Skeletal muscle satellite cell (primary cell): Measurements from ENCODE around the gene ITGA11.

Experiments
- H3K27me3 ChIP-seq: 2 replicates; pipeline ENCODE4 v1.7.0; 2013; ENCODE audit warnings: low read length; ENCODE audit not compliant: control insufficient read depth, insufficient read depth
- H3K36me3 ChIP-seq: 2 replicates; pipeline ENCODE4 v1.7.0; 2013; ENCODE audit warnings: mild to moderate bottlenecking, control low read depth, low read length; ENCODE audit not compliant: insufficient read depth
- H3K4me1 ChIP-seq: 2 replicates; pipeline ENCODE4 v1.7.0; 2013; ENCODE audit warnings: low read length; ENCODE audit not compliant: control insufficient read depth, insufficient read depth
- H3K4me2 ChIP-seq: 2 replicates; pipeline ENCODE4 v1.7.0; 2013; ENCODE audit warnings: mild to moderate bottlenecking, low read length
- H3K4me3 ChIP-seq: 2 replicates; pipeline ENCODE4 v1.7.0; 2013; ENCODE audit warnings: low read length
- H3K9ac ChIP-seq: 2 replicates; pipeline ENCODE4 v1.7.0; 2013; ENCODE audit warnings: mild to moderate bottlenecking, low read depth, low read length, moderate library complexity
- H3K9me3 ChIP-seq: replicated peaks from 2 replicates; pipeline ENCODE4 v1.7.0; 2013; ENCODE audit warnings: mild to moderate bottlenecking, control low read depth, low read length

ITGA11 gene

DNA sequence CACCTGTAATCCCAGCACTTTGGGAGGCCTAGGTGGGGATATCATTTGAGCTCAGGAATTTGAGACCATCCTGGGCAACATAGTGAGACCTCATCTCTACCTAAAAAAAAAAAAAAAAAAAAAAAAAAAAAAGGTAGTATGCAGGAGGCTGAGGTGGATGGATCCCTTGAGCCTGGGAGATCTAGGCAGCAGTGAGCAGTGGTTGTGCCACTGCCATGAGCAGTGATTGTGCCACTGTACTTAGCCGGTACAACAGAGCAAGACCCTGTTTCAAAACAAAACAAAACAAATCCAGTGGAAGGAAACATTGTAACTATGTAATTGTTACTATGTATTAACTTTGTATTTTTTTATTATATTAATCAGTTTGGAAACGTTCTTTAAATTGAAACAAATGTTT, 148.6 kb downstream of the ITGA11 start:
- peaks cover 28% of the 10 kb centered on the region for H3K4me1 ChIP-seq
- H3K27me3 ChIP-seq: no peaks in the 10 kb centered on the region
- H3K4me2 ChIP-seq: no peak overlapping the region
- H3K4me3 ChIP-seq: no peak overlapping the region
- H3K9ac ChIP-seq: no peak overlapping the region
- H3K36me3 ChIP-seq: peaks cover 19% of the 10 kb centered on the region
- H3K9me3 ChIP-seq: no peaks in the 10 kb centered on the region

DNA sequence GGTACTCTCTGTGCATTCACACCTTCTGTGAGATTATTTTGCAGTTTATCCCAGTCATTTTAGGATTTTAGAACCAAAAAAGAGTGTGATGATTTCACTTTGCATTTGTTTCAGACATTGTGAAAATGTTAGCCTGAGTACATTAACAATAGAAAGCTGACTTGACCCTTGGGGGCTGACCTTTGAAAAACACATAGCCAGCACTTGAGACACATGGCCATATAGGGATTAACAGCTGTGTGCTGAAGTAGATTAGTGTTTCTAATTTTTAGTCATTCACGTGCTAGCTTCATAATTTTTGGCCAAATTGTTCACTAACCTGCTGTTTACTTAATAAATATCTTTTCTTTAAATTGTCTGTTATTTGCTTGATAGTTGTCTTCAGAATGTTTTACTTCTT, 151.0 kb downstream of the ITGA11 start:
- Histone ChIP-seq H3K4me3 (peak overlapping the region; percentile 88), H3K4me1 (peaks cover 38% of the 10 kb centered on the region), H3K9ac (peak overlapping the region; percentile 93)

DNA sequence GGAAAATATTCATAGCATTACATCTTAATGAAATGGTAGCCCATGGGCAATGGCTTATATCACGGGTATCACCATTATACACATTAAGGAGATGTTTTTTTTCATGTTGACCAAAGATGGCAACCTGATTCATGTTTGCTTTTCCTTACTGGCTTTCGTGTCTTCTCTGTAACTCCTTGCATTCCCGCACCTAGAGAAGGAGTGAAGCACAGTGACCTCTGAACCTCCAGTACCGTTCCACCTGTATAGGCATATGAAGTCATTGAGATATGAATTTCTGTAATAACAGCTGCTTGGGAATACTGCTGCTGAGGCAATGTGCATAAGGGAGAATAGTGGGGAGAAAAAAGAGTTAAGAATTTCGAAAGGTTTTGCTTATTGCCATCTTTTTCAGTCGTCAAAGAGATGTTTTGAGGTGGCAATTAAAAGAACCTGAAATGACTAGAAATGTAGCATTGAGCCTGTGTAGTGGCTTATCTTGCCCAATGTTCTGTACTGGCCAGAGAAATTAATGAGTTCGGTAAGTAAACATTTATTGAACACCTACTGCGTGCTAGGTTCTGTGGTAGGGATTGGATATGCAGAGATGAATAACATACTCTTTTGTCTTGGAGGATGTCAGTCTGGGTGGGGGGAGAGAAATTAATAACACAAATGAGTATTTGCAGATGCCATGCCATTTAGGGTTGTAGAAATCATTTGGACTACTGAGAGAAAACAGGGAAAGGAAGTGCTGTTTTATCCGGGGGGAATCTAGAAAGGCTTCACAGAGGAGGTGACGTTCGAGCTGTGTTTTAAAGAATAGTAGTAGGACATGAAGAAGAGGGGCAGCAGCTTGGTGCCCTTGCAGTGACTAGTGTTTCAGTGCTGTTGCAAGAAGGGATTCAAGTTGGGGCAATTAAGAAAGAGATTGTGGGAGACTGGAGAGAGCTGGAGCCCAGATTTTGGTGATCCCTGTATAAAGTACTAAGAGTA, 151.9 kb downstream of the ITGA11 start:
- Histone ChIP-seq H3K4me1 (peaks cover 38% of the 10 kb centered on the region), H3K27me3 (no peaks in the 10 kb centered on the region), H3K4me3 (peak overlapping the region; percentile 88), H3K36me3 (peaks cover 14% of the 10 kb centered on the region), H3K4me2 (peak overlapping the region; percentile 89), H3K9me3 (no peaks in the 10 kb centered on the region), H3K9ac (peak overlapping the region; percentile 93)

More for the DNA sequence above, 151.0 kb downstream of the ITGA11 start:
- Histone ChIP-seq H3K27me3 (no peaks in the 10 kb centered on the region), H3K4me2 (peak overlapping the region; percentile 89), H3K9me3 (no peaks in the 10 kb centered on the region), H3K36me3 (peaks cover 14% of the 10 kb centered on the region)

DNA sequence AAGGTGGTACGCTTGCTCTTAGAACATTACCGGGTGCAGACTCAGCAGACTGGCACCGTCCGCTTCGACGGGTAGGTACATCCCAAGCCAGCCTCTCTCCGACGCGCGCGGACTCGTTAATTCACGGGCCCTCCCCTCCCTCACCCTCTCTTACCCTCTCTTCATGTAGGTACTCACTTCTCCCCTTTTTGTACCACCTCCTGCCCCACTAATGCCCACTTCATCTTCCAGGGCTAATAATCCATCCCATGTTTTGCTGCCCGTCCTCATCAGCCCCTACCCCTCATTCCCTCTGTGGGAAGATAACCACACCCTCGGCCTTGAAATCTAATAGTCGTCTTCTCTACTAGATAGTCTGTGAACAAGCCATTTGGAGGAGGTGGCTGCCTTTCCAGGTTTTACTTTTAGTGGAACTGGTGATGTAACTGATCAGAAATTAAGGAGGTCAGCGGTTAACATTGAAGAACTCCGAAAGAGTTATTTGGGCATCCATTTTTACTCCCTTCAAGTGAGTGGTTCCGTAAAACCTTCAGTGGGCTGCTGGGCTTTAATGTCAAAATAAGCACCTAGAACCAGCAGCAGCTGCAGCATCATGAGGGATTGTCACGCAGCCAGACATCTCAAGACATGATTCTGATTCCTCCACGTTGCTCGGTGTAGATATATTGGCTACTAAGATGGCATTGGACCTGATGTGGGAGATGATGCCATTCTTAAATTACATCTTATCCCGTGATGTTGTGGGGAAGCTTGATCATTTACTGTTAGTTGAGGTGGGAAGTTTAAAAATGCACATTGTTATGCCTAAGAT, 153.2 kb downstream of the ITGA11 start:
- peaks cover 38% of the 10 kb centered on the region for H3K4me1 ChIP-seq

DNA sequence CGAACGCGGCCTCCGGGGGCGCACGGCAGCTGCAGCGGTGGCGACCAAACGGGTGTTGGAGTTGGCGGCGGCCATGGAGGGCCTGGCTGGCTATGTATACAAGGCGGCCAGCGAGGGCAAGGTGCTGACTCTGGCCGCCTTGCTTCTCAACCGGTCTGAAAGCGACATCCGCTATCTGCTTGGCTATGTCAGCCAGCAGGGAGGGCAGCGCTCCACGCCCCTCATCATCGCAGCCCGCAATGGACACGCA, 153.7 kb downstream of the ITGA11 start:
- Histone ChIP-seq H3K27me3 (no peaks in the 10 kb centered on the region), H3K4me1 (peaks cover 43% of the 10 kb centered on the region), H3K36me3 (peaks cover 5% of the 10 kb centered on the region), H3K4me2 (peak overlapping the region; percentile 89), H3K4me3 (peak overlapping the region; percentile 88), H3K9ac (peak overlapping the region; percentile 93), H3K9me3 (no peaks in the 10 kb centered on the region)

More for the DNA sequence above, 153.2 kb downstream of the ITGA11 start:
- H3K4me2 ChIP-seq: peak overlapping the region; percentile 89
- H3K36me3 ChIP-seq: peaks cover 5% of the 10 kb centered on the region
- H3K27me3 ChIP-seq: no peaks in the 10 kb centered on the region
- peak overlapping the region; percentile 88 for H3K4me3 ChIP-seq
- H3K9me3 ChIP-seq: no peaks in the 10 kb centered on the region
- H3K9ac ChIP-seq: peak overlapping the region; percentile 93

DNA sequence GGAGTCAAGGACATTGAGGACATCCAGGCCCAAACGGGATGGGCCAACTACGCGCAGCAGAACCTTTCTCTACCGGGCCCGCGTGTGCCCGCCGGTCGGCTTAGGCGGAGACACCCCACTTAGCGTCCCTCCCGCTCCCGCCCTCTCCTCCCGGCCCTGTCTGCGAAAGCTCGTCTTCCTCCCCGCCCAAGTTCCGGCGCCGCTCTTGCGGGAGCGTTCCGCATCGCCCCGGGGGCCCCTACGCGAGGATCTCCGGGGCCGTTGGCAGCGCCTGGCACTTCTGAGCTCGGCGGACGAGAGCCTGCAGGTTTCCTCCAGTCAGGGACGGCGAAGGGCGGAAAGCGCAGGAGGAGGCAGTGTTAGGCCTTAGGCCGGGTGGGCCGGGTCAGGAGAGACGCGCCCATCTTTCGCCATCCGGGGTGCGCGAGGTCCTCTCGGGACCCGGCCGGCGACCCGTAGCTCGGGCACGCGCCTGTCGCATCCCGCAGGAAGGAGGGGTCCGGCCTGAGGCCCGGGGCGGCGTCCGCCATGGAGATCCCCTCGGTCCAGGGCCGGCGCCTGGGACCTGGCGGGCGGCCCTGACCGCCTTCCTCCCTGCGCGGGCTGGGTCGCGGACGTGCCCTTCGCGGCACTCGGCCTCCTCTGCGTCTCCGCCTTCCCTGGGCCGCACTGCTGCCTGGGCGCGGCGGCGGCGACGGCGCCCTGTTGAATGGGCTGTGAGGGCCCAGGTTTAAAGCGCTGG, 154.2 kb downstream of the ITGA11 start, which contains the start of gene FEM1B:
TSS of gene FEM1B (plus strand) at position 143 of the 742 bp plus-strand sequence. CDS start 673 bp downstream, outside the sequence.
- Histone ChIP-seq H3K36me3 (peaks cover 5% of the 10 kb centered on the region), H3K4me2 (peak within 1 kb of the TSS; percentile 89), H3K27me3 (no peaks in the 10 kb centered on the region), H3K4me1 (peaks cover 48% of the 10 kb centered on the region), H3K9me3 (no peaks in the 10 kb centered on the region), H3K4me3 (peak within 1 kb of the TSS; percentile 88), H3K9ac (peak within 1 kb of the TSS; percentile 93)

DNA sequence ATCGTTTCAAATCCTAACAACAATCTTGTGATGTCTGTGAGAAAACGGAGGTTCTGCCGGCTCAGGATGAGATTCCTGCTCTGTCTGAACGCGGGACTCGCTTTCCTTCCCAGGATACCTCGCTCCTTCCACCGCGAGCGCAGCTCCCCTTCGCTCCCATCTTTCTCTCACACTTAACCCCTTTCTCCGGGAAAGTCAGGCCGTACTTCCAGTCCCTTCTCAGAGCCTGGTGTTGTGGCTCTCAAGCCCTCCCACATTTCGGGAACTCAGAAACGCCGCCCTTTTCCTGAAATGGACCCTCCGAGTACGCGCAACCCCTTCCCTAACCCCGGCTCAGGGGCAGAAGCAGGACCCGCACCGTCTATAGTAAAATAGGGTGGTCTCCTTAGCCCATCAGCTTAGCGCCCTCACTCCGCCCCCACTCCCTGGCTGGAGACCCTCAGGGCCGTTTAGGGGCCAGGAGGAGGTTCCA, 154.8 kb downstream of the ITGA11 start:
- H3K36me3 ChIP-seq: peaks cover 5% of the 10 kb centered on the region
- H3K4me3 ChIP-seq: peak overlapping the region; percentile 88
- H3K27me3 ChIP-seq: no peaks in the 10 kb centered on the region
- no peaks in the 10 kb centered on the region for H3K9me3 ChIP-seq
- H3K4me2 ChIP-seq: peak overlapping the region; percentile 89
- peak overlapping the region; percentile 93 for H3K9ac ChIP-seq
- peaks cover 50% of the 10 kb centered on the region for H3K4me1 ChIP-seq

DNA sequence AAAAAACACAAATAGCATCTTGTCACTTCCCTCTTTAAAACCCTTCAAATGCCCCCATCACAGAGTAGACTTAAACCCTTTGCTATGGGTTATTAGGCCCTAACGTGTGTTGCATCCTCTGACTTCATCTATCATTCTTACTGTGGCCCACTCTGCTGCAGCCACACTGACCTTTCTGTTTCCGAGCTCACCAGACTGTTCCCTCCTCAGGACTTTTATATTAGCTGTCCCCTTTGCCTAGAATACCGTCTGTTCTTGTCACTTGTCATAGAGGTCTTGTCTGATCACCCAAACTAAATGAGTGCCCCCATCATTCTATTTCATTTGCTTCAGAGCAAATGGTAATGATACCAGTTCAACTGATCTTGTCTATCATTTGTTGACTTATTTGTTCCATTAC, 155.3 kb downstream of the ITGA11 start:
- Histone ChIP-seq H3K9me3 (no peaks in the 10 kb centered on the region), H3K4me3 (peak overlapping the region; percentile 88), H3K36me3 (peaks cover 5% of the 10 kb centered on the region), H3K4me1 (peaks cover 50% of the 10 kb centered on the region), H3K9ac (peak overlapping the region; percentile 93), H3K27me3 (no peaks in the 10 kb centered on the region), H3K4me2 (peak overlapping the region; percentile 89)

DNA sequence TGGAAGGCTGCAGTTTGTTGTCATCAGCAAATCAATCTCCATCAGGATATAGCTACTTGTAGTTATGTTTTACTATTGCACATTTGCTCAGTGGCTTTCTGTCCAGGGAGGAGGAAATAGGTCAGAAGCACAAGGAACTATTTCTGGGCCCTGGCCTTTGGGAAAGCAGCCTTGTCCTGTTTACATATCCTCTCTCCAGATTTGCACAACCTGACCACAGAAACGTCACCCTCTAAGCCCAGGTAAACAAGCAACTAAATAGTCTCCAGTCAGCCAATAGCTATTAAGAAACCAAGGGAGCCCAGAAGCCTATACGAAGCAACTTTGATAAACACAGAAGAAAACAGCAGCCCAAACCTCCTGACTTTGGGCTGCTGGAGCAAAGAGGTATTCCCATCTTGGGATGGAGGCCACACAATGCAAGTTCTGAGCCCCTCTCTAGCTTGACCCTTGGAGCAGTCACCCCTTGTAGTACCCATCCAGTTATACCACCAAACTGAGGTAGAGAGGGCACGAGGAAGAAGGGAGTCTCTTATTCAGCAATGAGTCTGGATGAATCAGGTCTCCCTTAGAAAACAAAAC, 156.7 kb downstream of the ITGA11 start:
- Histone ChIP-seq H3K4me3 (no peak overlapping the region), H3K4me1 (peaks cover 49% of the 10 kb centered on the region), H3K27me3 (no peaks in the 10 kb centered on the region), H3K36me3 (peaks cover 4% of the 10 kb centered on the region), H3K9me3 (no peaks in the 10 kb centered on the region), H3K4me2 (no peak overlapping the region), H3K9ac (no peak overlapping the region)

DNA sequence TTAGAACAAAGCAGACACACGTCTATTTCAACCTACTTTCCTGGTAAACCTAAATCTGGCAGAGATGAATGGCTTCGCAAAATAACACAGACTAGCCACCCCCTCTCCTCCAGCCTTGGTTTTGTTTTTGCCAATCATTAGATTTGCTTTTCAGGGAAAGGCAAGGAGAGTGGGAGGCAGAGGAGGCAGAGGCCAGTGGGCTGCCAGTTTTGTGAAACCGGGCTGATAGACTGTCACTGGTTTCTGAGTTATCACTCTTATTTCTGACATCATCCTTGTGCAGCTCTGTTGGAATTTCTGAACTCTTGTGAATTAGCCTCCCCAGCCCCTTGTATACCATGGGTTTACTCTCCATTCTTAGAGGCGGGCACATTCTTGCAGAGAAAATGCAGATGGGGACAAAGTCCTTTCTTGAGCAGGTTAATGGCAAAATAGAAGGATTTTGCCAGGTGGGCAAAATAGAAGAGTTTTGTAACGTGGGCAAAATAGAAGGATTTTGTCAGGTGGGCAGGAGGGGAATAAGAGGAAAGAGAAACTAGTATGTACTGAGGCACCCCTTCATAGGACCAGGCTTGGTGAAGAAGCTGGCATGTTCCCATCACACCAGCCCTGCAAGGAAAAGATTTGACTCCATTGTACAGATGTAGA, 157.6 kb downstream of the ITGA11 start:
- H3K4me2 ChIP-seq: no peak overlapping the region
- peaks cover 42% of the 10 kb centered on the region for H3K4me1 ChIP-seq
- H3K4me3 ChIP-seq: no peak overlapping the region
- no peaks in the 10 kb centered on the region for H3K36me3 ChIP-seq
- no peak overlapping the region for H3K9ac ChIP-seq
- no peaks in the 10 kb centered on the region for H3K9me3 ChIP-seq
- no peaks in the 10 kb centered on the region for H3K27me3 ChIP-seq
